HG03571 (cell line): ENCODE results near the gene ARV1.
"Not testable (repeated sequence)": the region's sequence is repeated elsewhere in the genome, so short reads cannot be mapped to it uniquely, and the experiment has no call there.

ENCODE experiments used
- ATAC-seq: cut with Tn5 transposase; IDR thresholded peaks from one replicate; pipeline ENCODE4 v1.9.1; 2021; ENCODE audit not compliant: unreplicated experiment

ARV1 gene

GRCh38 chr1:231016966-231017365 lies 38.1 kb downstream of the ARV1 start:
- ATAC-seq: no peak

DNA sequence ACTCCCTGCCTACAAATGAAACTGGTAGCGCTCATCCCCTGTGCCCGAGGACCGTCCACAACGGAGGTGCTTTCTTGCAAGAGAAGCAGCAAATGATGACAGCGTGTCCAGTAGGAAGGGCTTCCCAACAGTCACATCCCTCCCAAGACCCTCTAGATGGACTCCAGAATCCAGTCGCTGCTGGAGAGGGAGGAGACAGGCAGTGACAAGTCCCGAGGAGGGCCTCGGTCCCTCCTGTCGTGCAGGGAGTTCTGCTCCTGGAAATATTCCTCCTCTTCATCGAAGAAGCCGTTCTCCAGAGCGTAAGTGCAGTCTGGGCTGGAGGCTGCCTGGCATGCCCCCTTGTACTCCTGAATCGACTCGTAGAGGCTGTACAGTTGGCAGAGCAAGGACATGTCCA lies 40.8 kb downstream of the ARV1 start:
- no peak for ATAC-seq

DNA sequence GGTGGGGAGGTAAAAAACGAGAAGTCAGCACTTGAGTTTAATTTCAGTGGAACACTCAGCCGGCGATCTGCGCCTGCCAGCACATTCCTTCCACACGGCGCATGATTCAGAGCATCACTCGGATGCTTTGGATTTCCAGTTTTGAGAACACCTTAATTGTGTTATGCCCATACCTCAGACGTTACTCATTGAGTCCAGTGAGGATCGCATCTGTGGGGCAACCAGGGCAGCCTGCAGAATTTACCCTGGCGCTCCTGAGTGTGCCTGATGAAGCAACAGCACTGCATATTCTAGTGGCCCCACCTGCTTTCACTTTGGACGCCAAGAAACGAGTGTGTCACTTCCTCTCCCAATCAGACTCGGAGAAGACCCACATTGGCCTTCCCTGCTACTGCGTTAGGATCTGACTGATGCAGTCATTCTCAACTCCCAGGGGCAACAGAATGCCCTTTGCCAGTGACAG lies 41.3 kb downstream of the ARV1 start:
- no peak for ATAC-seq

- no peak for ATAC-seq
Observed at GRCh38 chr1:231020816-231021215, 41.9 kb downstream of the ARV1 start.

- ATAC-seq: no peak
Observed at GRCh38 chr1:231021540-231022031, 42.7 kb downstream of the ARV1 start.

DNA sequence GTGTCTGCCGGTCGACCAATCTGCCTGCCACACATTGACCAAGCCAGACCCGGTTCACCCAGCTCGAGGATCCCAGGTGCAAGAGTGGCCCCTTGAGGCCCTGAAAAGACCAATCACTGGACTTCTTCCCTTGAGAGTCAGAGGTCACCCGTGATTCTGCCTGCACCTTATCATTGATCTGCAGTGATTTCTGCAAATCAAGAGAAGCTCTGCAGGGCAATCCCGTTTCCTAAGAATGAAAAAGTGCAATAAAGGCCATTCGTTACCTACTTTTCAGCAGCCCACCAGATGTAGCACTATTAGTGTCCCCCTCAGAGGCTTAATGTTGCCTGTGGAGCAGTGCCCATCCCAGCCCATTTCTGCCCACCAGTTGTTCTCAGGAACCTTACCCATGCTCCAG lies 43.6 kb downstream of the ARV1 start:
- ATAC-seq: not testable (repeated sequence)

DNA sequence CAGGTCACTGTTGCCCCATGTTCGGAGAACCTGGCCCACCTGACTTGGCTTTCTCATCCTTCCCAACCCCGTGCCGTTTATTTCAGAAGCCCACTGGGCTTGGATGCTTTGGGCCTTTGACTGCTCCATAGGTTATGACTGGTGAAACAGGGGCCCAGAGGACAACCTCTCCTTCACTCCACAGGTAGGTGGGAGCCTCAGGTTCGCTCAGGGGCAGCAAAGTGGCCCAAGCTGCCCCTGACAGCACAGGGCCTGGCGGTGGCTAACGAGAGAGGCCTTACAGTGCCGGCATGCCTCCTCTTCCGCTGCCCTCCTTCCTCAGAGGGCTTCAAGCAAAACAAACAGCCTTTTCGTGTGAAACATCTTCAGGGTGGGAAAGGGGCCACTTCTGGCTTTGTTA lies 44.3 kb downstream of the ARV1 start:
- no peak for ATAC-seq

- no peak for ATAC-seq
Observed at GRCh38 chr1:231026576-231026975, 47.7 kb downstream of the ARV1 start.

- ATAC-seq: no peak
Observed at GRCh38 chr1:231027136-231027925, 48.4 kb downstream of the ARV1 start.

- no peak for ATAC-seq
Observed at GRCh38 chr1:231027971-231028370, 49.1 kb downstream of the ARV1 start.

DNA sequence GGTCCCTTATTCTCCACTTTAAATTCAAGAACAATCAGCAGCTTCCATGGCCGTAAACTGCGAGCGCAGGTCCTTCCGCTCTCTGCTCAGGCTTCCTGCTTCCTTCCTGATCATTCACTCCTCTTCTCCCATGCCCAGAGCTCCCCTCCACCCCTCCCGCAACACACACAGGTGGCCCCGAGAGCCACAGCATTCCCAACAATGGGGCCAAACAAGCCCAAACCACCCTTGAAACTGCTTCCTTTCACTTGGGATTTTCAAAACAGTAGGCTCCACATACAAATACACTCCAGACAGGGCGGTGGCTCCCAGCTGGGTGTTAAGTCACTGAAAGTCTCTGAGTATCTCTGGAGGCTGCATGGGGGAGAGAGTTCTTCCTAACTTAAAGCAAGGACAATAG lies 49.8 kb downstream of the ARV1 start:
- ATAC-seq: no peak

GRCh38 chr1:231029247-231029646 lies 50.4 kb downstream of the ARV1 start:
- ATAC-seq: not testable (repeated sequence)

DNA sequence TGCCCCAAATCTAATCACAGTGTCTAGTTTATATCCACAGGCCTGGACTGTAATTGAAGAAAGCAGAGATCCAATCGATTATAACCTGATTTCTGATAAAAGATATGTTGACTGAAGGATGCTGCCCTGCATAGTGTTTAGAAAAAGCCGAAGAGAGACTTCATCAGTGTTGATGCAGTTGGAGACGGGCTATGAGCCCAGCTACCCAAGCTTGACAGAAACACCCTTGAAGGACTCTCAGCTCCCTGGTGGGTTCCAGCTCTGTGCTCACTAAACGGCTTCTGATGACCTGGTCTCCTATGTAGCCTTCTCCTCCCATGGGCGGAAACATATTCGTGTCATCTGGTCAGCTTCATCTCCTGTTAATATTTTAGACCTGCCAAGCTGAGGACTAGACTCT lies 50.9 kb downstream of the ARV1 start:
- ATAC-seq: no peak

GRCh38 chr1:231032963-231033362 lies 54.1 kb downstream of the ARV1 start:
- no peak for ATAC-seq

DNA sequence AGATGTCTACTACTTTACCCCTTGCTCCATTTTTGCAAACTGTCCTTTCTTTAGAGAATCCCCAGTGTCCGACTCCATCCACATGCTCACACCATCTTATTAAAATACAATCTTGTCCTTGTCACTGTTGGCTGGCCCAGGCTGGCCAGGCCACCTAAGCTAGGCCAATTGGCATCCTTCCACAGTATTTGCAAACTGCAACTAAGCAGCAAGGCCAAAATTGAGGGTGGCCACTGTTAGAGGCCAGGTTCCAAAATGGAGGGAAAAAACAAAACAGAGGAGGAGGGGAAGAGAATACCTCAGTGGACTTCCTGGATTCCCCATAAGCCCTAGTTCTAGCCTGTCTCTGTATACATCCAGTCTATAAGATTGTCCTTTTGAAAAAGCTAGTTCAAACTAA lies 56.9 kb downstream of the ARV1 start:
- no peak for ATAC-seq

GRCh38 chr1:231036416-231036815 lies 57.5 kb downstream of the ARV1 start:
- ATAC-seq: no peak

GRCh38 chr1:231037585-231038517 lies 59.0 kb downstream of the ARV1 start:
- ATAC-seq: no peak

GRCh38 chr1:231039161-231040018 lies 60.5 kb downstream of the ARV1 start:
- ATAC-seq: peak; percentile 60

GRCh38 chr1:231040019-231040799 lies 61.3 kb downstream of the ARV1 start, which contains the start of gene FAM89A:
Gene FAM89A, minus strand, starts transcription at chr1:231040254. Its CDS starts 43 bp downstream, at chr1:231040211.
- peak; percentile 58 for ATAC-seq
